ENCODE data around the gene MEIS1.
A peak's percentile ranks its signal among the peaks of the same experiment; 100 is the strongest.

The MEIS1 gene

GRCh38 chr2:66512626-66513025 lies 77.7 kb downstream of the MEIS1 start:
- no peak for DNase-seq

- DNase-seq = no peak
Measured at GRCh38 chr2:66515743-66516142, 80.8 kb downstream of the MEIS1 start.

- no peak for DNase-seq
Measured at GRCh38 chr2:66516499-66516898, 81.6 kb downstream of the MEIS1 start.

- no peak for DNase-seq
Measured at GRCh38 chr2:66517772-66518171, 82.8 kb downstream of the MEIS1 start.

- DNase-seq = no peak
Measured at GRCh38 chr2:66519264-66519843, 84.4 kb downstream of the MEIS1 start.

GRCh38 chr2:66521291-66521922 lies 86.5 kb downstream of the MEIS1 start:
- DNase-seq = no peak

- DNase-seq = no peak
Measured at GRCh38 chr2:66522611-66523376, 87.9 kb downstream of the MEIS1 start.

- no peak for DNase-seq
Measured at GRCh38 chr2:66523377-66523969, 88.5 kb downstream of the MEIS1 start.

- no peak for DNase-seq
Measured at GRCh38 chr2:66523990-66524389, 89.1 kb downstream of the MEIS1 start.

GRCh38 chr2:66525606-66526005 lies 90.7 kb downstream of the MEIS1 start:
- no peak for DNase-seq

- peak in 1 of 2 experiments; percentile 1 for DNase-seq
Measured at GRCh38 chr2:66526180-66526579, 91.3 kb downstream of the MEIS1 start.

GRCh38 chr2:66528974-66529724 lies 94.2 kb downstream of the MEIS1 start:
- DNase-seq = no peak

GRCh38 chr2:66530651-66531050 lies 95.7 kb downstream of the MEIS1 start:
- no peak for DNase-seq

GRCh38 chr2:66531155-66531554 lies 96.2 kb downstream of the MEIS1 start:
- no peak for DNase-seq

GRCh38 chr2:66531567-66531966 lies 96.6 kb downstream of the MEIS1 start:
- DNase-seq = peak in 1 of 2 experiments; percentile 21

GRCh38 chr2:66532972-66533868 lies 98.3 kb downstream of the MEIS1 start:
- DNase-seq = peak; percentile 56 to 88

- no peak for DNase-seq
Measured at GRCh38 chr2:66534461-66534860, 99.5 kb downstream of the MEIS1 start.

- no peak for DNase-seq
Measured at GRCh38 chr2:66535574-66536289, 100.8 kb downstream of the MEIS1 start.

- no peak for DNase-seq
Measured at GRCh38 chr2:66536290-66536673, 101.4 kb downstream of the MEIS1 start.

- DNase-seq = no peak
Measured at GRCh38 chr2:66536997-66537396, 102.1 kb downstream of the MEIS1 start.

GRCh38 chr2:66538291-66538690 lies 103.4 kb downstream of the MEIS1 start:
- no peak for DNase-seq
